ENCODE data around the gene FXYD5.
A peak's percentile ranks its signal among the peaks of the same experiment; 100 is the strongest.

Gene FXYD5

DNA sequence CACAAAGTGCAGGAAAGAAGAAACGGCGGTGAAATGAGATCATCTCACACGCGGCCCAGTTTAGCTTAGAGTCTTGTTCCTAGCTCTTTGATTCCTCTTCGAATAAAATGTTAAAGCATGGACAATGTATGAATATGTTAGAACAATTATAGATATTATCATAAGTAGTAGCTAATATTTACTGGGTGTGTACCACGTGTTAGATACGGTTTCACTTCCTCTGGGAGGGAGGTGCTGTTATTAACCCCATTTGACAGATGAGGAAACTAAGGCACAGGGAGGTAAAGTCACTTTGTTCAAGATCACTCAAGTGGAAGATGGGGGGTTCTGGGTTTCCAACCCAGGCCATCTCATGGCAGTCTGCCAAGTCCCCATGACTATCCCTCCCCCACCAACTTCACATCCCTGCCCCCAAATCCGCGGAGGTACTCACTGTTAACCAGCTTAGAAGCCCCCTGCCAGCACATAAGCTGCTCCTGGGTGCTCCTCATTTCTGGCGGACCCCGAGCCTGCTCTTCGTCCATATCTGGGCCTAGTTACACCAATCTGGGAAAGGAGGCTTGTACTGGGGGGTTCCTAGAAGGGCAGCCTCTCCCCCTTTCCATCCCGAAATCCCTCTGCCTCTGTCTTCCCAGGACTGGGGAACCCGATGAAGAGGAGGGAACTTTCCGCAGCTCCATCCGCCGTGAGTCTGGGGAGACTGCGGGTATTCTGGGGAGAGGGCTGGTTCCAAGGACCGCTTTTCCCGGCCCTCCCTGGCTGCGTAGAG is 12.5 kb upstream of the FXYD5 start:
- Histone ChIP-seq H3K79me2 (ENCODE audit: low read length) (no peaks in the 10 kb centered on the region), H3K4me1 (ENCODE audit: low read length) (peaks cover 15% of the 10 kb centered on the region), H3K9me2 (replicated peaks; ENCODE audit: insufficient read depth, low read length) (no peaks in the 10 kb centered on the region), H3K27ac (ENCODE audit: low read length) (no peak overlapping the region), H3K36me3 (replicated peaks; ENCODE audit: insufficient read depth, low read length) (no peaks in the 10 kb centered on the region), H3K4me2 (ENCODE audit: low read depth, low read length) (peak overlapping the region; percentile 100), H4K20me1 (ENCODE audit: insufficient read depth, low read length) (no peaks in the 10 kb centered on the region), H3K9me3 (replicated peaks; ENCODE audit: insufficient read depth, low read length) (no peaks in the 10 kb centered on the region), H3F3A (ENCODE audit: insufficient read depth, low read length) (peaks cover 8% of the 10 kb centered on the region; the same call in 1 of the 2 replicates), H2AFZ (ENCODE audit: low read length) (peak overlapping the region; percentile 85; the same call in 1 of the 2 replicates), H3K9ac (ENCODE audit: low read length) (peak overlapping the region; percentile 28; the same call in 1 of the 2 replicates), H3K4me3 (ENCODE audit: low read length) (peak overlapping the region; percentile 52), H3K27me3 (replicated peaks; ENCODE audit: insufficient read depth, low read length) (peaks cover 51% of the 10 kb centered on the region)
- TF ChIP-seq, protein P1, sequence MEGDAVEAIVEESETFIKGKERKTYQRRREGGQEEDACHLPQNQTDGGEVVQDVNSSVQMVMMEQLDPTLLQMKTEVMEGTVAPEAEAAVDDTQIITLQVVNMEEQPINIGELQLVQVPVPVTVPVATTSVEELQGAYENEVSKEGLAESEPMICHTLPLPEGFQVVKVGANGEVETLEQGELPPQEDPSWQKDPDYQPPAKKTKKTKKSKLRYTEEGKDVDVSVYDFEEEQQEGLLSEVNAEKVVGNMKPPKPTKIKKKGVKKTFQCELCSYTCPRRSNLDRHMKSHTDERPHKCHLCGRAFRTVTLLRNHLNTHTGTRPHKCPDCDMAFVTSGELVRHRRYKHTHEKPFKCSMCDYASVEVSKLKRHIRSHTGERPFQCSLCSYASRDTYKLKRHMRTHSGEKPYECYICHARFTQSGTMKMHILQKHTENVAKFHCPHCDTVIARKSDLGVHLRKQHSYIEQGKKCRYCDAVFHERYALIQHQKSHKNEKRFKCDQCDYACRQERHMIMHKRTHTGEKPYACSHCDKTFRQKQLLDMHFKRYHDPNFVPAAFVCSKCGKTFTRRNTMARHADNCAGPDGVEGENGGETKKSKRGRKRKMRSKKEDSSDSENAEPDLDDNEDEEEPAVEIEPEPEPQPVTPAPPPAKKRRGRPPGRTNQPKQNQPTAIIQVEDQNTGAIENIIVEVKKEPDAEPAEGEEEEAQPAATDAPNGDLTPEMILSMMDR (IDR thresholded peaks at IDR 0.05; ENCODE audit: low read length) = no peak
- TF ChIP-seq EZH2phosphoT487 (IDR thresholded peaks at IDR 0.05; ENCODE audit: low read length) (no peak), EZH2 (optimal IDR thresholded peaks at IDR 0.05; ENCODE audit: low read depth, low read length) (no peak)
- DNase-seq = no peak

DNA sequence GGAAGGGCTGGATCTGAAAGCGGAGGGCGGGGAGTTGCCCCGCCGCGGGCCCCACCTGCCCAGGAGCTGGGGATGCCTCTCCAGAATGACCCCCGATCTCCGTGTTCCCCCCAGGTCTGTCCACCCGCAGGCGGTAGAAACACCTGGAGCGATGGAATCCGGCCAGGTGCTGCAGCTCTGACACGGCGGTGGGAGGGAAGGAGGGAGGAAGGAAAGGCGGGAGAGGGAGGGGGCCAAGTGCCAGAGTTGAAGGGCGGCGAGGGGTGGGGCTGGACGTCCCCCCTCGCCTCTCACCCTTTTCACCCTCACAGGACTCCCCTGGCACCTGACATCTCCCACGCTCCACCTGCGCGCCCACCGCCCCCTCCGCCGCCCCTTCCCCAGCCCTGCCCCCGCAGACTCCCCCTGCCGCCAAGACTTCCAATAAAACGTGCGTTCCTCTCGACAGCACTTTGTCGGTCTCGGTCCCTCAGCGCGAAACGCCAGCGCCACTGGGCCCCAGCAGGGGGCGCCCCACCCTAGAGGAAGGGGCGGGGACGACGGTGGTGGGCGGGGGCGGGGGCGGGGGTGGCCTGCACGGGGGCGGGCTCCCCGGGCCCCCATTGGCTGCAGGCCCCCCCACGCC is 11.8 kb upstream of the FXYD5 start:
- no peaks in the 10 kb centered on the region for H3K9me2 ChIP-seq (replicated peaks; ENCODE audit: insufficient read depth, low read length)
- TF ChIP-seq, protein P1 (IDR thresholded peaks at IDR 0.05; ENCODE audit: low read length) = peak; percentile 33; the same call in 1 of the 2 replicates
- no peak for TF ChIP-seq EZH2 (optimal IDR thresholded peaks at IDR 0.05; ENCODE audit: low read depth, low read length)
- no peak overlapping the region for H3K27ac ChIP-seq (ENCODE audit: low read length)
- H3K9me3 ChIP-seq (replicated peaks; ENCODE audit: insufficient read depth, low read length) = no peaks in the 10 kb centered on the region
- H3K27me3 ChIP-seq (replicated peaks; ENCODE audit: insufficient read depth, low read length) = peaks cover 45% of the 10 kb centered on the region
- H3K4me3 ChIP-seq (ENCODE audit: low read length) = peak overlapping the region; percentile 39; the same call in 1 of the 2 replicates
- H3K79me2 ChIP-seq (ENCODE audit: low read length) = no peaks in the 10 kb centered on the region
- H3F3A ChIP-seq (ENCODE audit: insufficient read depth, low read length) = peaks cover 8% of the 10 kb centered on the region; the same call in 1 of the 2 replicates
- no peaks in the 10 kb centered on the region for H3K36me3 ChIP-seq (replicated peaks; ENCODE audit: insufficient read depth, low read length)
- peaks cover 15% of the 10 kb centered on the region for H3K4me1 ChIP-seq (ENCODE audit: low read length)
- DNase-seq = peak; percentile 47
- H2AFZ ChIP-seq (ENCODE audit: low read length) = 0 out of 2 replicates have a peak overlapping the region, but pooled peaks have one; percentile 42
- H3K9ac ChIP-seq (ENCODE audit: low read length) = peak overlapping the region; percentile 8; the same call in 1 of the 2 replicates
- H3K4me2 ChIP-seq (ENCODE audit: low read depth, low read length) = peak overlapping the region; percentile 100; the same call in 1 of the 2 replicates
- H4K20me1 ChIP-seq (ENCODE audit: insufficient read depth, low read length) = no peaks in the 10 kb centered on the region

DNA sequence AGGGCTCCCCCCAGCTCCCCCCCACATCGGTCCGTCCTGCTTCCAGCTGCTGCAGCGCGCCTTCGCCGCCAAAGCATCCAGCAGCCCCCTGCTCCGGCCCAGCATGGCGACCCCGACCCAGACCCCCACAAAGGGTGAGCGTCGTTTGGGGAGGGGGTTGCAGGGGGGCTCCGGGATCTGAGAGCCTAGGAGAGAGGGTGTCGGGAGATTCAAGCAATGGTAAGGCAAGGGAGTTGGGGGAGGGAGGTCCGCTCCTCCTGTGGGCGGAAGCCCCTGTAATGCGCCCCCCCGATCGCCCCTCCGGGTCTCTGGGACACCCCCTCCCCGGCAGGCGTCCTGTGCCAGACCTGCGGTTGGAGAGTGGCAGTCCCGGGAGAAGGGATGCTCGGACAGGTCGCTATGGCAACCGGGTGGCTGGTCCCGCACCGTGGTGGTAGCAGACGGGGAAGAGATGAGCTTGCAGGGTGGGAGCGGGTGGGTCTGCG is 11.3 kb upstream of the FXYD5 start, which contains the start of gene FXYD7:
Gene FXYD7 (plus strand): TSS at position 25 of the 485 bp plus-strand sequence. CDS start 79 bp downstream, at position 104.
- Histone ChIP-seq H3K79me2 (ENCODE audit: low read length) (no peaks in the 10 kb centered on the region), H3K4me3 (ENCODE audit: low read length) (peak within 1 kb of the TSS; percentile 39; the same call in 1 of the 2 replicates), H3K36me3 (replicated peaks; ENCODE audit: insufficient read depth, low read length) (no peaks in the 10 kb centered on the region), H3K27ac (ENCODE audit: low read length) (no peak within 1 kb of the TSS), H3K4me2 (ENCODE audit: low read depth, low read length) (peak within 1 kb of the TSS; percentile 100), H2AFZ (ENCODE audit: low read length) (0 out of 2 replicates have a peak within 1 kb of the TSS, but pooled peaks have one; percentile 42), H3K9me3 (replicated peaks; ENCODE audit: insufficient read depth, low read length) (no peaks in the 10 kb centered on the region), H3K4me1 (ENCODE audit: low read length) (peaks cover 15% of the 10 kb centered on the region), H3K9me2 (replicated peaks; ENCODE audit: insufficient read depth, low read length) (no peaks in the 10 kb centered on the region), H3K27me3 (replicated peaks; ENCODE audit: insufficient read depth, low read length) (peaks cover 39% of the 10 kb centered on the region), H3K9ac (ENCODE audit: low read length) (peak within 1 kb of the TSS; percentile 8; the same call in 1 of the 2 replicates), H3F3A (ENCODE audit: insufficient read depth, low read length) (peaks cover 8% of the 10 kb centered on the region; the same call in 1 of the 2 replicates), H4K20me1 (ENCODE audit: insufficient read depth, low read length) (no peaks in the 10 kb centered on the region)
- TF ChIP-seq EZH2phosphoT487 (IDR thresholded peaks at IDR 0.05; ENCODE audit: low read length) (no peak), EZH2 (optimal IDR thresholded peaks at IDR 0.05; ENCODE audit: low read depth, low read length) (no peak)
- TF ChIP-seq, protein P1 (IDR thresholded peaks at IDR 0.05; ENCODE audit: low read length) = no peak
- DNase-seq = no peak

Measured in MM.1S (cell line).